OCI-LY3 (cell line): ENCODE measurements around the gene NMRK1.

Source experiments
- CTCF ChIP-seq: fragments of 200-600, 300-600 bp; sonication (generic); IDR thresholded peaks from 2 replicates; pipeline ENCODE4 v1.5.1; 2014; ENCODE audit warnings: antibody characterized with exemption, low read length, low read depth
- EZH2phosphoT487 ChIP-seq: fragments of 200-600 bp; shearing (Covaris generic); IDR thresholded peaks from 2 replicates; pipeline ENCODE4 v1.6.1; 2018; ENCODE audit warnings: antibody characterized with exemption, mixed run types, low read depth

DNA sequence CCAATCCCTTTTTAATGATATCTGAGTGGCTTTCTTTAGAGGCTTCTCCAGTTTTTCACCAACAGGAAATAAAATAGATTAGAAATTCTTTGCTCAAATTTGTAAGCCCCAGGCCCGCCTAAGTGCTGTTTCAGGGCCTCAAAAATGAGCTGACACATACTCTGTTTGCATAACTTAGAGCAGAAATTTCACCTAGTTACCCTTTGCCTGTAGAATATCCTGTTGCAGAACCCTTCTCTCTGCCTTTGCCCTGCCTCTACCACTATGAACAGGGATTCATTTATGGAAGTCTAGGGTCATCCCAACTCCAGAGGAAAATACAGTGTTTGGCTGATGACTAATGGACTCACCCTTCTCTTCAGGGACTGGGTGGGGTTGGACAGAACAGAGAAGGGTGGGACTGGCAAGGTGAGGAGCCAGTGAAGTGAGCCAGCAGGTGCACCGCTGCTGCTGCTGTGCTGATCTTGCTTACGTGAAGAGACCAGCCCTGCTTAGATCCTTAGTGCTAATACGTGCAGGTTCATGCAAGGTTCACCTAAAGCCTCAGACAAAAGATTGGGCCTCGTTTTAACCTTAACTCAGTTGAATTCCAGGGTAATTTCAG lies 23.2 kb upstream of the NMRK1 start:
- TF ChIP-seq EZH2phosphoT487 (no peak), CTCF (no peak)
